HG03196 (cell line): ENCODE measurements around the gene PIAS2.

Source experiments
- ATAC-seq: cut with Tn5 transposase; IDR thresholded peaks from one replicate; pipeline ENCODE4 v1.9.1; 2021; ENCODE audit not compliant: unreplicated experiment

PIAS2 gene

GRCh38 chr18:46768166-46768921 lies 149.0 kb downstream of the PIAS2 start:
- no peak for ATAC-seq

GRCh38 chr18:46767217-46767616 lies 150.1 kb downstream of the PIAS2 start:
- ATAC-seq: no peak

GRCh38 chr18:46764586-46764985 lies 152.7 kb downstream of the PIAS2 start:
- ATAC-seq: no peak

GRCh38 chr18:46761059-46761769 lies 156.1 kb downstream of the PIAS2 start:
- no peak for ATAC-seq

- no peak for ATAC-seq
Observed at GRCh38 chr18:46759890-46760289, 157.4 kb downstream of the PIAS2 start.

GRCh38 chr18:46756559-46757201 lies 160.6 kb downstream of the PIAS2 start, which contains the start of gene ST8SIA5:
ST8SIA5 (minus strand) TSS chr18:46757053; CDS start chr18:46756508, 545 bp downstream.
- ATAC-seq: peak; percentile 42

GRCh38 chr18:46756025-46756558 lies 161.2 kb downstream of the PIAS2 start:
- peak; percentile 9 for ATAC-seq

- no peak for ATAC-seq
Observed at GRCh38 chr18:46755315-46756024, 161.8 kb downstream of the PIAS2 start.

GRCh38 chr18:46754661-46755292 lies 162.5 kb downstream of the PIAS2 start:
- ATAC-seq: no peak

GRCh38 chr18:46754188-46754587 lies 163.1 kb downstream of the PIAS2 start:
- ATAC-seq: peak; percentile 53
